Esophagus muscularis mucosa (tissue), 4 donors: ENCODE measurements around the gene TGFBR2.

Experiments used
- CTCF ChIP-seq, 3 experiments: fragments of 200-600 bp in 2 of 3; fragments of 450-650 bp in 1 of 3; sonication (generic) in 2 of 3; IDR thresholded peaks; one replicate each; pipeline ENCODE4 v1.5.1; 2017 to 2019; ENCODE audit warnings: antibody characterized with exemption in 3 of 3, mild to moderate bottlenecking in 2 of 3, moderate library complexity in 1 of 3
- EP300 ChIP-seq: sonication (generic); formaldehyde crosslinking; IDR thresholded peaks from one replicate; pipeline ENCODE4 v1.6.1; 2017; ENCODE audit warnings: antibody characterized with exemption
- POLR2A ChIP-seq: fragments of 450-650 bp; IDR thresholded peaks from one replicate; pipeline ENCODE4 v1.6.1; 2017; ENCODE audit warnings: antibody characterized with exemption, moderate library complexity, mild to moderate bottlenecking, low read depth
- POLR2AphosphoS5 ChIP-seq, 2 donors: sonication (generic); formaldehyde crosslinking; IDR thresholded peaks; one replicate each; pipeline ENCODE4 v1.6.1; 2017; ENCODE audit warnings: antibody characterized with exemption in 2 of 2

- TF ChIP-seq CTCF (IDR thresholded peaks at IDR 0.05) (no peak), EP300 (no peak), POLR2A (no peak), POLR2AphosphoS5 (IDR thresholded peaks at IDR 0.05) (peak in 1 of 2 donors; percentile 17)
Observed at GRCh38 chr3:30700702-30701321, 94.4 kb downstream of the TGFBR2 start.
